GM23338 (cell line): ENCODE measurements around the gene SEC14L1. TPM values are rescaled to one million over a fixed set of nuclear protein-coding genes. Genes with fewer than 3 reads are reported as not detected.

Experiments
- ATAC-seq: fragments of 200-7000 bp; cut with Tn5 transposase; 3 replicates; pipeline ENCODE4 v1.9.1; 2020
- DNase-seq: peaks from one replicate; pipeline ENCODE4 v3.0.0-alpha.2; 2015; ENCODE audit warnings: low spot score
- H2AFZ ChIP-seq: fragments of 200-600 bp; sonication (generic); 2 replicates; pipeline ENCODE4 v1.8.0; 2016; ENCODE audit warnings: antibody characterized with exemption, mild to moderate bottlenecking, moderate library complexity
- H3F3A ChIP-seq: fragments of 200-600 bp; sonication (generic); replicated peaks from 2 replicates; pipeline ENCODE4 v1.8.0; 2017; ENCODE audit warnings: antibody characterized with exemption, mixed run types, low read depth
- H3K27ac ChIP-seq: fragments of 200-600 bp; sonication (generic); 2 replicates; pipeline ENCODE4 v1.6.1; 2016; ENCODE audit warnings: low read depth
- H3K27me3 ChIP-seq: fragments of 200-600 bp; sonication (generic); 2 replicates; pipeline ENCODE4 v1.8.0; 2016; ENCODE audit warnings: mild to moderate bottlenecking, mixed run types, moderate library complexity; ENCODE audit not compliant: insufficient read depth
- H3K36me3 ChIP-seq: fragments of 200-600 bp; sonication (generic); 2 replicates; pipeline ENCODE4 v1.8.0; 2016; ENCODE audit warnings: mild to moderate bottlenecking; ENCODE audit not compliant: insufficient read depth
- H3K4me1 ChIP-seq: fragments of 200-600 bp; sonication (generic); 2 replicates; pipeline ENCODE4 v1.8.0; 2016; ENCODE audit warnings: mild to moderate bottlenecking, moderate library complexity; ENCODE audit not compliant: insufficient read depth
- H3K4me2 ChIP-seq: fragments of 200-600 bp; sonication (generic); 2 replicates; pipeline ENCODE4 v1.7.1; 2017; ENCODE audit warnings: mixed run types
- H3K4me3 ChIP-seq: fragments of 200-600 bp; sonication (generic); 2 replicates; pipeline ENCODE4 v1.6.1; 2016; ENCODE audit warnings: mixed run types
- H3K79me2 ChIP-seq: fragments of 200-600 bp; sonication (generic); replicated peaks from 2 replicates; pipeline ENCODE4 v1.8.0; 2017; ENCODE audit warnings: mild to moderate bottlenecking; ENCODE audit not compliant: insufficient read depth
- H3K9me2 ChIP-seq: fragments of 200-600 bp; sonication (generic); 2 replicates; pipeline ENCODE4 v1.8.0; 2017; ENCODE audit not compliant: insufficient read depth
- H4K20me1 ChIP-seq: fragments of 200-600 bp; sonication (generic); replicated peaks from 2 replicates; pipeline ENCODE4 v1.8.0; 2017; ENCODE audit warnings: mild to moderate bottlenecking; ENCODE audit not compliant: insufficient read depth
- H3K27ac Mint-ChIP-seq: 2 replicates; pipeline ENCODE4 v1.8.0; 2020; ENCODE audit warnings: inconsistent platforms, mild to moderate bottlenecking, moderate library complexity, mixed read lengths
- H3K27me3 Mint-ChIP-seq: 3 replicates; pipeline ENCODE4 v1.8.0; 2022; ENCODE audit warnings: low read depth, mild to moderate bottlenecking, moderate library complexity, mixed read lengths, inconsistent platforms; ENCODE audit not compliant: insufficient read depth, poor library complexity
- H3K36me3 Mint-ChIP-seq: 3 replicates; pipeline ENCODE4 v1.8.0; 2021; ENCODE audit warnings: low read depth, mild to moderate bottlenecking, inconsistent platforms, moderate library complexity, mixed read lengths
- H3K4me1 Mint-ChIP-seq: 3 replicates; pipeline ENCODE4 v1.8.0; 2020; ENCODE audit warnings: mild to moderate bottlenecking, inconsistent platforms, mixed read lengths
- H3K4me3 Mint-ChIP-seq: 3 replicates; pipeline ENCODE4 v1.8.0; 2021; ENCODE audit warnings: moderate library complexity, mild to moderate bottlenecking, inconsistent platforms, mixed read lengths
- H3K9me3 Mint-ChIP-seq: 3 replicates; pipeline ENCODE4 v1.8.0; 2020; ENCODE audit warnings: moderate library complexity, mild to moderate bottlenecking, inconsistent platforms, mixed read lengths
- CREB1 ChIP-seq: fragments of 250-450 bp; sonication (Bioruptor Pico); IDR thresholded peaks from 2 replicates; pipeline ENCODE4 v1.5.0; 2020; ENCODE audit warnings: low read depth, mild to moderate bottlenecking, moderate library complexity
- CTCF ChIP-seq, 2 experiments: fragments of 200-600 bp in 1 of 2; sonication (generic) in 1 of 2; conservative IDR thresholded peaks; 2 replicates each; pipeline versions ENCODE4 v1.5.1 to v1.6.1; 2016 to 2017; ENCODE audit warnings: antibody characterized with exemption in 2 of 2, low read depth in 2 of 2, mild to moderate bottlenecking in 2 of 2, moderate library complexity in 1 of 2
- EZH2 ChIP-seq: fragments of 200-600 bp; sonication (generic); IDR thresholded peaks from one replicate; pipeline ENCODE4 v1.8.0; 2017; ENCODE audit warnings: antibody characterized with exemption, mild to moderate bottlenecking, low read depth; ENCODE audit not compliant: unreplicated experiment
- POLR2AphosphoS5 ChIP-seq: IDR thresholded peaks from 2 replicates; pipeline ENCODE4 v1.6.1; 2016; ENCODE audit warnings: antibody characterized with exemption, low read depth
- ZNF114 ChIP-seq: fragments of 250-450 bp; sonication (Bioruptor Pico); IDR thresholded peaks from 2 replicates; pipeline ENCODE4 v1.5.0; 2020; ENCODE audit warnings: mild to moderate bottlenecking, moderate library complexity
- ZNF462 ChIP-seq: fragments of 250-450 bp; sonication (Bioruptor Pico); IDR thresholded peaks from 2 replicates; pipeline ENCODE4 v1.5.0; 2020; ENCODE audit warnings: mild to moderate bottlenecking, moderate library complexity
- polyA plus RNA-seq: library from polyadenylated mRNA; unstranded; fragments of >200 nt; fragmentation: Nextera tagmentation; extraction: Ambion mirVana; gene quantifications from 2 replicates; pipeline ENCODE4 v1.2.1, GENCODE V29; 2016
- total RNA-seq: library from RNA; depleted of rRNA; stranded (reverse); fragments of >200 nt; shearing (Covaris generic); gene quantifications from 2 replicates; pipeline ENCODE4 v1.2.3, GENCODE V29; 2014

The SEC14L1 gene
- total and polyA plus RNA-seq, 2 experiments from 2014 or later: 26.8 to 54.8 TPM

GRCh38 chr17:77257596-77258458 lies 117.1 kb downstream of the SEC14L1 start:
- no peaks in the 10 kb centered on the region for H4K20me1 ChIP-seq
- TF ChIP-seq CREB1 (CRISPR knock-in tag) (no peak), POLR2AphosphoS5 (no peak)
- Mint-ChIP-seq H3K9me3 (no peaks in the 10 kb centered on the region), H3K27me3 (peaks cover 14% of the 10 kb centered on the region), H3K36me3 (no peaks in the 10 kb centered on the region), H3K4me3 (no peak overlapping the region), H3K27ac (no peak overlapping the region), H3K4me1 (peaks cover 9% of the 10 kb centered on the region)
- H3K27ac ChIP-seq: no peak overlapping the region
- H3K27me3 ChIP-seq: no peaks in the 10 kb centered on the region
- no peak for DNase-seq
- H3K9me2 ChIP-seq: no peaks in the 10 kb centered on the region
- no peak for ATAC-seq
- no peaks in the 10 kb centered on the region for H3K4me1 ChIP-seq
- no peak overlapping the region for H3K4me3 ChIP-seq
- H3K36me3 ChIP-seq: no peaks in the 10 kb centered on the region
- H3F3A ChIP-seq: no peaks in the 10 kb centered on the region
- H3K79me2 ChIP-seq: no peaks in the 10 kb centered on the region
- no peak overlapping the region for H3K4me2 ChIP-seq
- no peak overlapping the region for H2AFZ ChIP-seq

GRCh38 chr17:77258638-77259037 lies 117.9 kb downstream of the SEC14L1 start:
- TF ChIP-seq CTCF (conservative IDR thresholded peaks at IDR 0.05; ENCODE audit: low read depth in 2 of 2): 0 out of 4 replicates have a peak, but pooled peaks of 1 of the 2 experiments have one; percentile 1
- TF ChIP-seq ZNF462: no peak
- no peak for TF ChIP-seq EZH2
- TF ChIP-seq ZNF114: no peak
- no peaks in the 10 kb centered on the region for H3K79me2 ChIP-seq
- DNase-seq: no peak
- H3K36me3 Mint-ChIP-seq: no peaks in the 10 kb centered on the region
- H3K4me3 ChIP-seq: no peak overlapping the region
- no peaks in the 10 kb centered on the region for H3K36me3 ChIP-seq
- ATAC-seq: no peak
- H3K27me3 Mint-ChIP-seq: peaks cover 12% of the 10 kb centered on the region
- H3K9me3 Mint-ChIP-seq: no peaks in the 10 kb centered on the region
- no peaks in the 10 kb centered on the region for H3K9me2 ChIP-seq
- no peak overlapping the region for H3K27ac Mint-ChIP-seq
- no peak overlapping the region for H2AFZ ChIP-seq
- 0 out of 2 replicates have a peak, but pooled peaks cover 2% of the 10 kb centered on the region for H3K4me1 ChIP-seq
- H3K27ac ChIP-seq: no peak overlapping the region
- no peak overlapping the region for H3K4me3 Mint-ChIP-seq
- no peaks in the 10 kb centered on the region for H3K27me3 ChIP-seq
- no peaks in the 10 kb centered on the region for H4K20me1 ChIP-seq
- no peak overlapping the region for H3K4me2 ChIP-seq
- peaks cover 9% of the 10 kb centered on the region for H3K4me1 Mint-ChIP-seq
- H3F3A ChIP-seq: no peaks in the 10 kb centered on the region
